ENCODE measurements around the gene MYO10. TPM values are rescaled to one million over a fixed set of nuclear protein-coding genes. Genes with fewer than 3 reads are reported as not detected.

Gene MYO10
- total RNA-seq, 2 donors from 2014 or later, result 57.6 to 71.7 TPM

- intact Hi-C loops (cut with DNase I, micrococcal nuclease), result no loop called here
- ATAC-seq (no peak), DNase-seq (no peak)
Measured at GRCh38 chr5:16924206-16924605, 11.9 kb downstream of the MYO10 start.

GRCh38 chr5:16922430-16922829 is 13.7 kb downstream of the MYO10 start:
- intact Hi-C loops (cut with DNase I, micrococcal nuclease), result no loop called here
- ATAC-seq, result peak; percentile 10
- no peak for DNase-seq

GRCh38 chr5:16921211-16921610 is 14.9 kb downstream of the MYO10 start:
- DNase-seq (no peak), ATAC-seq (no peak)
- intact Hi-C loops (cut with DNase I, micrococcal nuclease), result no loop called here

GRCh38 chr5:16920109-16920816 is 15.8 kb downstream of the MYO10 start:
- intact Hi-C loops (cut with DNase I, micrococcal nuclease), result no loop called here
- no peak for DNase-seq
- no peak for ATAC-seq

GRCh38 chr5:16918891-16919671 is 17.0 kb downstream of the MYO10 start:
- no peak for ATAC-seq
- intact Hi-C loops (cut with DNase I, micrococcal nuclease), result no loop called here
- no peak for DNase-seq

GRCh38 chr5:16918156-16918555 is 17.9 kb downstream of the MYO10 start:
- no peak for DNase-seq
- intact Hi-C loops (cut with DNase I, micrococcal nuclease), result no loop called here
- ATAC-seq, result no peak

- intact Hi-C loops (cut with DNase I, micrococcal nuclease), result no loop called here
- DNase-seq, result no peak
- no peak for ATAC-seq
Measured at GRCh38 chr5:16916262-16916878, 19.7 kb downstream of the MYO10 start.

GRCh38 chr5:16914584-16914983 is 21.5 kb downstream of the MYO10 start:
- intact Hi-C loops (cut with DNase I, micrococcal nuclease), result no loop called here

GRCh38 chr5:16914108-16914435 is 22.0 kb downstream of the MYO10 start:
- ATAC-seq (peak; percentile 64), DNase-seq (peak; percentile 58 to 71)

More at GRCh38 chr5:16914584-16914983, 21.5 kb downstream of the MYO10 start:
- ATAC-seq (no peak), DNase-seq (no peak)

GRCh38 chr5:16913187-16914107 is 22.6 kb downstream of the MYO10 start:
- intact Hi-C loops (cut with DNase I, micrococcal nuclease), result no loop called here
- ATAC-seq, result peak; percentile 90
- peak; percentile 54 to 78 for DNase-seq

More at GRCh38 chr5:16914108-16914435, 22.0 kb downstream of the MYO10 start:
- intact Hi-C loops (cut with DNase I, micrococcal nuclease), result no loop called here

GRCh38 chr5:16912080-16912479 is 24.0 kb downstream of the MYO10 start:
- intact Hi-C loops (cut with DNase I, micrococcal nuclease), result no loop called here
- no peak for ATAC-seq
- DNase-seq, result no peak

GRCh38 chr5:16909464-16909863 is 26.6 kb downstream of the MYO10 start:
- no peak for DNase-seq
- intact Hi-C loops (cut with DNase I, micrococcal nuclease), result no loop called here
- ATAC-seq, result no peak

GRCh38 chr5:16907270-16907669 is 28.8 kb downstream of the MYO10 start:
- no peak for ATAC-seq
- intact Hi-C loops (cut with DNase I, micrococcal nuclease), result no loop called here
- DNase-seq, result no peak

- intact Hi-C loops (cut with DNase I, micrococcal nuclease), result no loop called here
- ATAC-seq (no peak), DNase-seq (no peak)
Measured at GRCh38 chr5:16906255-16906654, 29.8 kb downstream of the MYO10 start.

GRCh38 chr5:16903480-16904300 is 32.4 kb downstream of the MYO10 start:
- intact Hi-C loops (cut with DNase I, micrococcal nuclease), result no loop called here
- DNase-seq (no peak), ATAC-seq (no peak)

GRCh38 chr5:16902846-16903245 is 33.2 kb downstream of the MYO10 start:
- DNase-seq (no peak), ATAC-seq (no peak)
- intact Hi-C loops (cut with DNase I, micrococcal nuclease), result no loop called here

- ATAC-seq, result no peak
- DNase-seq, result no peak
- intact Hi-C loops (cut with DNase I, micrococcal nuclease), result no loop called here
Measured at GRCh38 chr5:16901021-16901644, 35.0 kb downstream of the MYO10 start.

GRCh38 chr5:16899171-16899570 is 36.9 kb downstream of the MYO10 start:
- ATAC-seq (no peak), DNase-seq (no peak)
- intact Hi-C loops (cut with DNase I, micrococcal nuclease), result no loop called here

All from left colon (tissue), 2 donors.